Naive thymus-derived CD4-positive, alpha-beta T cell (primary cell): Measurements from ENCODE around the gene LILRB4. TPM values are rescaled to one million over a fixed set of nuclear protein-coding genes. Genes with fewer than 3 reads are reported as not detected.
"Not testable (repeated sequence)": the region's sequence is repeated elsewhere in the genome, so short reads cannot be mapped to it uniquely, and the experiment has no call there.

ENCODE experiments used
- ATAC-seq: fragments of 150-1000 bp; cut with Tn5 transposase; 2 replicates; pipeline ENCODE4 v1.10.0; 2021; ENCODE audit warnings: mild to moderate bottlenecking, moderate library complexity
- CTCF ChIA-PET: fragments of 350-600 bp; sonication (Branson Sonifier 250); formaldehyde crosslinking; loops from one replicate; lab custom pipeline; 2021; ENCODE audit warnings: antibody characterized with exemption; lab: Charles Lee
- POLR2A ChIA-PET: fragments of 350-600 bp; sonication (Branson Sonifier 250); formaldehyde crosslinking; loops from one replicate; lab custom pipeline; 2021; ENCODE audit warnings: antibody characterized with exemption, inconsistent platforms; lab: Charles Lee
- DNase-seq, 9 donors: peaks; one replicate each; pipeline versions ENCODE4 v3.0.0 to v3.0.0-alpha.2; 2020 to 2022; ENCODE audit warnings: mixed read lengths in 1 of 9
- H3K27ac ChIP-seq: one replicate; pipeline ENCODE4 v1.7.0; 2013; ENCODE audit warnings: mild to moderate bottlenecking, low read depth, low read length, moderate library complexity
- H3K27me3 ChIP-seq, 2 donors: one replicate each; pipeline ENCODE4 v1.7.0; 2013; ENCODE audit warnings: low read length in 2 of 2, mild to moderate bottlenecking in 2 of 2, moderate library complexity in 2 of 2; ENCODE audit not compliant: control insufficient read depth in 2 of 2, insufficient read depth in 2 of 2
- H3K36me3 ChIP-seq, 3 experiments: 1 replicate in 2 of 3; 2 replicates in 1 of 3; pipeline ENCODE4 v1.7.0; 2013; ENCODE audit warnings: low read length in 3 of 3, mild to moderate bottlenecking in 3 of 3, moderate library complexity in 1 of 3; ENCODE audit not compliant: insufficient read depth in 3 of 3, control insufficient read depth in 2 of 3
- H3K4me1 ChIP-seq, 2 donors: one replicate each; pipeline ENCODE4 v1.7.0; 2013; ENCODE audit warnings: low read length in 2 of 2, mild to moderate bottlenecking in 2 of 2, moderate library complexity in 1 of 2; ENCODE audit not compliant: control insufficient read depth in 2 of 2, insufficient read depth in 2 of 2
- H3K4me3 ChIP-seq: 2 replicates; pipeline ENCODE4 v1.7.0; 2013; ENCODE audit warnings: mild to moderate bottlenecking, low read length
- H3K9me3 ChIP-seq, 3 experiments: 1 replicate in 2 of 3; 2 replicates in 1 of 3; pipeline ENCODE4 v1.7.0; 2013; ENCODE audit warnings: low read length in 3 of 3; ENCODE audit not compliant: control insufficient read depth in 2 of 3
- H3K27ac Mint-ChIP-seq, 9 donors: one replicate each; pipeline ENCODE4 v1.8.0; 2020 to 2022; ENCODE audit warnings: mixed read lengths in 9 of 9, mild to moderate bottlenecking in 8 of 9, moderate library complexity in 5 of 9, inconsistent platforms in 2 of 9
- H3K27me3 Mint-ChIP-seq, 5 donors: one replicate each; pipeline ENCODE4 v1.8.0; 2021 to 2022; ENCODE audit warnings: mixed read lengths in 5 of 5, mild to moderate bottlenecking in 1 of 5
- H3K36me3 Mint-ChIP-seq, 5 donors: one replicate each; pipeline ENCODE4 v1.8.0; 2020 to 2022; ENCODE audit warnings: mixed read lengths in 5 of 5, mild to moderate bottlenecking in 3 of 5, inconsistent platforms in 1 of 5
- H3K4me1 Mint-ChIP-seq, 7 donors: one replicate each; pipeline ENCODE4 v1.8.0; 2020 to 2022; ENCODE audit warnings: mixed read lengths in 7 of 7, mild to moderate bottlenecking in 3 of 7, inconsistent platforms in 1 of 7
- H3K4me3 Mint-ChIP-seq, 10 donors: one replicate each; pipeline ENCODE4 v1.8.0; 2020 to 2022; ENCODE audit warnings: mild to moderate bottlenecking in 10 of 10, mixed read lengths in 10 of 10, moderate library complexity in 6 of 10, inconsistent platforms in 2 of 10
- H3K9me3 Mint-ChIP-seq, 11 donors: one replicate each; pipeline ENCODE4 v1.8.0; 2020 to 2022; ENCODE audit warnings: mixed read lengths in 11 of 11, mild to moderate bottlenecking in 4 of 11, inconsistent platforms in 1 of 11, moderate library complexity in 1 of 11
- intact Hi-C, 2 donors: fragments of 100-400 bp; cut with micrococcal nuclease; formaldehyde crosslinking; loops; one replicate each; pipeline ENCODE4 v1.15.1; 2023
- polyA plus RNA-seq, 2 donors: library from polyadenylated mRNA; unstranded; fragments of 300-500 nt; fragmentation: Illumina TruSeq; gene quantifications; one replicate each; pipeline ENCODE4 v1.2.3, GENCODE V29; 2021
- total RNA-seq, 6 experiments: library from RNA in 5 of 6; stranded (reverse) in 5 of 6; gene quantifications; 1 replicate in 5 of 6; 2 replicates in 1 of 6; pipeline ENCODE4 v1.2.3 and lab custom pipeline; 2021 to 2026

LILRB4 gene
- total and polyA plus RNA-seq, 7 experiments from 2014 or later, result 0.15 to 20.2 (median 2.5) TPM; not detected in 2

DNA sequence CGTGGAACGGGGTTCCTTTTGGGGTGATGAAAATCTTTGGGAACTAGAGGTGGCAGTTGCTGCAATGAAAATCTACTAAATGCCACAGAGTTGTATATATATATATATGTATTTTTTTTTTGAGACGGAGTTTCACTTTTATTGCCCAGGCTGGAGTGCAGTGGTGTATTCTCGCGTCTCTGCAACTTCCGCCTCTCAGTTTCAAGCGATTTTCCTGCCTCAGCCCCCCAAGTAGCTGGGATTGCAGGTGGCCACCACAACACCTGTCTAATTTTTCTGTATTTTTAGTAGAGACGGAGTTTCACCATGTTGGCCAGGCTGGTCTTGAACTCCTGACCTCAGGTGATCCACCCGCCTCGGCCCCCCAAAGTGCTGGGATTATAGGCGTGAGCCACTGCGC is 18.8 kb downstream of the LILRB4 start:
- H3K4me1 ChIP-seq, H3K4me3 Mint-ChIP-seq, POLR2A ChIA-PET, H3K4me1 Mint-ChIP-seq, DNase-seq, H3K27me3 ChIP-seq, H3K9me3 ChIP-seq, H3K9me3 Mint-ChIP-seq, H3K36me3 ChIP-seq, intact Hi-C loops, H3K27ac Mint-ChIP-seq, H3K27ac ChIP-seq, H3K4me3 ChIP-seq, ATAC-seq, H3K36me3 Mint-ChIP-seq: not testable (repeated sequence)
- H3K27me3 Mint-ChIP-seq, result peaks cover 2 to 46% (median 42%) of the 10 kb centered on the region in 5 donors
- CTCF ChIA-PET, result interaction anchor here (0.6 kb wide), 1 partner anchor 22 kb away, joined by 3 read pairs; no protein-coding TSS in a partner anchor

DNA sequence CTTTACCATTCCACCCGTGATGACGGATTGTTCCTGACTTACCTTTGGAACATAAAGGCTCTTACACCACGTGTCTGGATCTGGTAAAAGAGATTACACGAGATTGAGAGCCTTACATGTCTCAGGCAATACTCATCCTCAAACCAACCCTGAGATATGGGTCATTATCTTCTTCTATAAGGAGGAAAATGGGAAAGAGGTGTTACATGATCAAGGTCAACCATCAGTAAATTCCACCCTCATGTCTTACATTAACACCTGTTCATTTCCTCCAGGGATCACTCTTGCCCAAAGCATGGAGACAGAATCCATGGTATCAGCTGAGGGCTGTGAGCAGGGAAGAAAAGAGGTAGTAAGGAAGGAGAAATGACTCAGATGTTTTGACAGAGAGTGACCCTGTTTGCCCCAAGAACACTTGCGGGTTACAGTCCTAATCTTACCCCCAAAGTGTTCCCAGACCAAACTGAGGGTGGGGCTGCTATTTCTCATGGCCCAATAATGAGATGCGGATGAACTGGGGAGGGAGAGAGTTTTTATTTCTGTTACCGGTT is 19.6 kb downstream of the LILRB4 start:
- CTCF ChIA-PET, result interaction anchor here (0.6 kb wide), 1 partner anchor 23 kb away, joined by 3 read pairs; no protein-coding TSS in a partner anchor
- intact Hi-C loops, result no loop called here
- H3K27ac ChIP-seq, result no peak overlapping the region
- H3K27me3 ChIP-seq, result no peaks in the 10 kb centered on the region
- H3K4me3 ChIP-seq, result no peak overlapping the region
- Mint-ChIP-seq H3K9me3 (peaks cover 0 to 11% (median 1%) of the 10 kb centered on the region in 11 donors), H3K4me1 (no peaks in the 10 kb centered on the region), H3K36me3 (no peaks in the 10 kb centered on the region), H3K27ac (no peak overlapping the region), H3K27me3 (peaks cover 3 to 49% (median 46%) of the 10 kb centered on the region in 5 donors), H3K4me3 (no peak overlapping the region)
- POLR2A ChIA-PET, result no interaction called here
- H3K9me3 ChIP-seq, result no peaks in the 10 kb centered on the region
- DNase-seq, result no peak
- ATAC-seq, result no peak
- H3K36me3 ChIP-seq, result no peaks in the 10 kb centered on the region
- no peaks in the 10 kb centered on the region for H3K4me1 ChIP-seq

DNA sequence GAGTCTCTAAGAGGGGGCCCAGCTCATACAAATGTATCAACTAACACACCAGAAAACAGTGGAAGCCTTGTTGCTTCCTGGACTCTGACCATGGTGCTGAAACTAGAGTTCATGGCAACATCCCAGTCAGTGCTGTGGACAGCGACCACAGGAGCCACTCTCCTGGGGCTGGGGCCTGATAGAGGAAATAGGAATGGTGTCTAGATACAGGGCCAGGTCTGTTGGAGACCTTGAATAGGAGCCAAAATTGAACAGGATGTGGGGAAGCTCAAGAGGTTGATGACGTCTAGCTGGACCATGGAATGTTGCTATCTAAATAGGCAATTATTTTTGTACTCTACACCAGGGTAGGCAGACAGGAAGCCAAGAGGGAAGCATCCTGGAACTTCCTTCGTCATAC is 21.7 kb downstream of the LILRB4 start:
- CTCF ChIA-PET, result no interaction called here
- peaks cover 3 to 47% (median 47%) of the 10 kb centered on the region in 5 donors for H3K27me3 Mint-ChIP-seq
- H3K27ac Mint-ChIP-seq, result no peak overlapping the region
- POLR2A ChIA-PET, result no interaction called here
- intact Hi-C loops, result no loop called here
- H3K9me3 Mint-ChIP-seq, result peaks cover 0 to 11% (median 1%) of the 10 kb centered on the region in 11 donors
- no peak for DNase-seq
- Histone ChIP-seq H3K4me3 (no peak overlapping the region), H3K27me3 (no peaks in the 10 kb centered on the region), H3K36me3 (no peaks in the 10 kb centered on the region), H3K9me3 (no peaks in the 10 kb centered on the region), H3K4me1 (no peaks in the 10 kb centered on the region), H3K27ac (no peak overlapping the region)
- no peak overlapping the region for H3K4me3 Mint-ChIP-seq
- H3K36me3 Mint-ChIP-seq, result no peaks in the 10 kb centered on the region
- ATAC-seq, result peak; percentile 60
- no peaks in the 10 kb centered on the region for H3K4me1 Mint-ChIP-seq

DNA sequence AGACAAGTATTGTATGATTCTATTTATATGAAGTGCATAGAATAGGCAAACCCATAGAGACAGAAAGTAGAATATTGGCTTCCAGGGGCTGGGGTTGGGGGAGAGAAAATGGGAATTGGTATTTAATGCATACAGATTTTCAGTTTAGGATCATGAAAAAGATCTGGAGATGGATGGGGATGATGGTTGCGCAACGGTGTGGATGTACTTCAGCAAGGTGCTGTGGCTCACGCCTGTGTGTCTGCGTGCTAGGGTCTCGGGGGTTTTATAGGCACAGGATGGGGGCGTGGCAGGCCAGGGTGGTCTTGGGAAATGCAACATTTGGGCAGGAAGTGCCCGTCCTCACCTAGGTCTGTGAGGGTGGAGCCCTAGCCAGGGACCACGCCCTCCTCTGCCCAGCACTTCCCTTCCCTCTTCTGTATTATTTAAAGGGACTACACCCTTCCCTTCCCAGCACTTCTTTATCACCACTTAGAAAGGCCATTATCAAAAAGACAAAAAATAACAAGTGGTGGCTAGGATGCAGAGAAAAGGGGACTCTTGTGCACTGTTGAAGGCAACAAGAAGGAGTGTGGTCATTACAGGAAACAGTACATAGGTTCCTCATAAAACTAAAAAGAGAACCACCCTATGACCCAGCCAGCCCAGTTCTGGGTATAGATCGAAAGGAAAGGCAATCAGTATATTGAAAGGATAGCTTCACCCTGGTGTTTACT is 29.0 kb downstream of the LILRB4 start:
- H3K27me3 Mint-ChIP-seq, result peaks cover 3 to 59% (median 52%) of the 10 kb centered on the region in 5 donors
- intact Hi-C loops, result no loop called here

DNA sequence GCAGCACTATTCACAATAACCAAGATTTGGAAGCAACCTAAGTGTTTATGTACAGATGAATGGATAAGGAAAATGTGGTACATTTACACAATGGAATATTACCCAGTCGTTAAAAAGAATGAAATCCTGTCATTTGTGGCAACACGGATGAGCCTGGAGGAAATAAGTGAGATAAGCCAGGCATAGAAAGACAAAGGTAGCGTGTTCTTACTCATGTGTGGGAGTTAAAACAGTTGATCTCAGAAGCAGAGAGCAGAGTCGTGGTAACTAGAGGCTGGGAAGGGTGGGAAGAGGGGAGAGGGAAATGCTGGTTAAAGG is 29.5 kb downstream of the LILRB4 start:
- ChIA-PET CTCF (no interaction called here), POLR2A (no interaction called here)
- Histone ChIP-seq H3K27ac (no peak overlapping the region), H3K4me3 (no peak overlapping the region), H3K9me3 (no peaks in the 10 kb centered on the region), H3K4me1 (no peaks in the 10 kb centered on the region), H3K36me3 (no peaks in the 10 kb centered on the region), H3K27me3 (no peaks in the 10 kb centered on the region)
- Mint-ChIP-seq H3K36me3 (no peaks in the 10 kb centered on the region), H3K27ac (peak overlapping the region in 1 of 9 donors; percentile 0), H3K9me3 (peaks cover 0 to 14% (median 4%) of the 10 kb centered on the region in 11 donors), H3K27me3 (peaks cover 3 to 54% (median 47%) of the 10 kb centered on the region in 5 donors), H3K4me3 (no peak overlapping the region), H3K4me1 (peaks cover 0 to 13% (median 0%) of the 10 kb centered on the region in 7 donors)
- ATAC-seq (no peak), DNase-seq (no peak)
- intact Hi-C loops, result no loop called here

More for the DNA sequence above, 29.0 kb downstream of the LILRB4 start:
- Histone ChIP-seq H3K4me3 (no peak overlapping the region), H3K36me3 (no peaks in the 10 kb centered on the region), H3K27ac (no peak overlapping the region), H3K9me3 (no peaks in the 10 kb centered on the region), H3K4me1 (no peaks in the 10 kb centered on the region), H3K27me3 (no peaks in the 10 kb centered on the region)
- ChIA-PET POLR2A (no interaction called here), CTCF (no interaction called here)
- peaks cover 0 to 19% (median 4%) of the 10 kb centered on the region in 11 donors for H3K9me3 Mint-ChIP-seq
- no peaks in the 10 kb centered on the region for H3K36me3 Mint-ChIP-seq
- ATAC-seq (peak; percentile 61), DNase-seq (no peak)
- H3K4me3 Mint-ChIP-seq, result no peak overlapping the region
- H3K27ac Mint-ChIP-seq, result peak overlapping the region in 1 of 9 donors; percentile 0
- H3K4me1 Mint-ChIP-seq, result peaks cover 0 to 13% (median 0%) of the 10 kb centered on the region in 7 donors

DNA sequence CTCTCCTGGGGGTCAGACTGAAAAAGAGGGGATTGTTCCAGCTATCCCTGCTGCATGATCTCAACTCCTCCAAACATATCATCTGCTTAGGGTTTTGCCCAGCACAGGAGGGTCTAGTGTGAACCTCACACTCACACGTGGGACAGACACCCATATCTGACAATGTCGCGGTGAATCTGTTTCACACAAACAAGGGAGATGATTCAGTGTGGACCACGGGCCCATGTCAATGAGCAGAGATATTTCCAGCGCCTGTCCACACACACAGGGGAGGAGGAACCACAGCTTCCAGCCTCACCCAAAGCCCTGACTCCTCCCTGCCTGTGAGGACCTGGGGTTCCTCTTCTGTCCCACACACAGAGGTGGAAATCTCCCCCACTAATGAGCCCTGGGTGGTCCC is 31.9 kb downstream of the LILRB4 start:
- Mint-ChIP-seq H3K27ac (no peak overlapping the region), H3K4me1 (peaks cover 0 to 13% (median 0%) of the 10 kb centered on the region in 7 donors), H3K36me3 (peaks cover 0 to 3% (median 0%) of the 10 kb centered on the region in 5 donors), H3K27me3 (peaks cover 0 to 51% (median 50%) of the 10 kb centered on the region in 5 donors), H3K4me3 (no peak overlapping the region), H3K9me3 (peaks cover 0 to 13% (median 4%) of the 10 kb centered on the region in 11 donors)
- intact Hi-C loops, result no loop called here
- Histone ChIP-seq H3K9me3 (no peaks in the 10 kb centered on the region), H3K36me3 (no peaks in the 10 kb centered on the region), H3K27me3 (no peaks in the 10 kb centered on the region), H3K4me3 (no peak overlapping the region), H3K4me1 (no peaks in the 10 kb centered on the region), H3K27ac (no peak overlapping the region)
- DNase-seq, result no peak
- ChIA-PET POLR2A (no interaction called here), CTCF (no interaction called here)
- ATAC-seq, result peak; percentile 60
